Lower lobe of right lung (tissue), 2 donors: ENCODE data around the gene CMPK1. TPM values are rescaled to one million over a fixed set of nuclear protein-coding genes. Genes with fewer than 3 reads are reported as not detected.

Source experiments
- ATAC-seq, 2 donors: fragments of 200-7000 bp; cut with Tn5 transposase; one replicate each; pipeline ENCODE4 v1.9.1; 2020 to 2022; ENCODE audit warnings: mild to moderate bottlenecking in 2 of 2, moderate library complexity in 2 of 2
- DNase-seq: peaks from one replicate; pipeline ENCODE4 v3.0.0-alpha.2; 2020
- H3K27ac ChIP-seq: fragments of 200-600 bp; one replicate; pipeline ENCODE4 v1.8.0; 2022
- H3K27me3 ChIP-seq: fragments of 200-600 bp; one replicate; pipeline ENCODE4 v1.8.0; 2022; ENCODE audit warnings: low read depth
- H3K36me3 ChIP-seq: fragments of 200-600 bp; one replicate; pipeline ENCODE4 v1.8.0; 2022; ENCODE audit warnings: mild to moderate bottlenecking
- H3K4me1 ChIP-seq: fragments of 200-600 bp; one replicate; pipeline ENCODE4 v1.8.0; 2022
- H3K4me3 ChIP-seq: fragments of 200-600 bp; one replicate; pipeline ENCODE4 v1.8.0; 2022; ENCODE audit warnings: mild to moderate bottlenecking
- H3K9me3 ChIP-seq: fragments of 200-600 bp; one replicate; pipeline ENCODE4 v1.8.0; 2022
- CTCF ChIP-seq: fragments of 200-600 bp; IDR thresholded peaks from one replicate; pipeline ENCODE4 v1.8.0; 2022; ENCODE audit warnings: antibody characterized with exemption, mild to moderate bottlenecking
- intact Hi-C: fragments of 100-400 bp; cut with DNase I; formaldehyde crosslinking; loops from one replicate; pipeline ENCODE4 v1.11.0; 2022
- total RNA-seq: library from RNA; stranded (reverse); fragmentation: NEBNext Ultra II Directional; extraction: Animal tissue kit (Norgen Biotek cat#: 25700); gene quantifications from one replicate; pipeline ENCODE4 v1.2.1, GENCODE V29; 2021
- donor health status: DM: no; HTN: yes; CAD: no; lungs with severe emphysema.

The CMPK1 gene
- total RNA-seq, 1 donor from 2014 or later = 116 TPM

- Histone ChIP-seq H3K27ac (no peak overlapping the region), H3K4me3 (no peak overlapping the region), H3K27me3 (peaks cover 34% of the 10 kb centered on the region), H3K9me3 (no peaks in the 10 kb centered on the region), H3K4me1 (no peaks in the 10 kb centered on the region), H3K36me3 (no peaks in the 10 kb centered on the region)
- ATAC-seq (no peak), DNase-seq (no peak)
- no peak for TF ChIP-seq CTCF
- intact Hi-C loops = no loop called here
Measured at GRCh38 chr1:47420547-47420946, 87.0 kb downstream of the CMPK1 start.

GRCh38 chr1:47423872-47424271 lies 90.3 kb downstream of the CMPK1 start:
- no peak overlapping the region for H3K4me3 ChIP-seq
- H3K36me3 ChIP-seq = no peaks in the 10 kb centered on the region
- no peak for ATAC-seq
- TF ChIP-seq CTCF = no peak
- no peaks in the 10 kb centered on the region for H3K9me3 ChIP-seq
- intact Hi-C loops = no loop called here
- H3K27me3 ChIP-seq = peaks cover 8% of the 10 kb centered on the region
- DNase-seq = no peak
- no peaks in the 10 kb centered on the region for H3K4me1 ChIP-seq
- no peak overlapping the region for H3K27ac ChIP-seq

GRCh38 chr1:47424336-47424982 lies 90.9 kb downstream of the CMPK1 start:
- no peak overlapping the region for H3K27ac ChIP-seq
- H3K36me3 ChIP-seq = no peaks in the 10 kb centered on the region
- H3K9me3 ChIP-seq = no peaks in the 10 kb centered on the region
- H3K4me3 ChIP-seq = no peak overlapping the region
- ATAC-seq (peak in 1 of 2 donors; percentile 59), DNase-seq (no peak)
- peak; percentile 66 for TF ChIP-seq CTCF
- intact Hi-C loops = no loop called here
- peaks cover 6% of the 10 kb centered on the region for H3K27me3 ChIP-seq
- no peaks in the 10 kb centered on the region for H3K4me1 ChIP-seq

Other genes starting within 250 kb of the CMPK1 start
- gene CYP4A22, start 196.3 kb upstream of the CMPK1 start, total RNA-seq = not detected
- 22.6 TPM for gene PDZK1IP1, start 143.8 kb upstream of the CMPK1 start, total RNA-seq
- gene TAL1, start 101.6 kb upstream of the CMPK1 start, total RNA-seq = 15.4 TPM
- 1.6 TPM for gene STIL, start 19.6 kb upstream of the CMPK1 start, total RNA-seq
- gene FOXE3, start 82.5 kb downstream of the CMPK1 start, total RNA-seq = not detected
- 0.44 TPM for gene FOXD2, start 104.3 kb downstream of the CMPK1 start, total RNA-seq